GM19395 (cell line): Measurements from ENCODE around the gene SPINK9.

ENCODE experiments used
- ATAC-seq: cut with Tn5 transposase; IDR thresholded peaks from one replicate; pipeline ENCODE4 v1.9.1; 2021; ENCODE audit warnings: mild to moderate bottlenecking, moderate library complexity; ENCODE audit not compliant: unreplicated experiment

The SPINK9 gene

GRCh38 chr5:148364343-148364742 is 29.0 kb downstream of the SPINK9 start:
- no peak for ATAC-seq

GRCh38 chr5:148368299-148368698 is 32.9 kb downstream of the SPINK9 start:
- no peak for ATAC-seq

- ATAC-seq = no peak
These were observed 36.9 kb downstream of the SPINK9 start for GRCh38 chr5:148372166-148372725.

- ATAC-seq = no peak
These were observed 37.5 kb downstream of the SPINK9 start for GRCh38 chr5:148372893-148373292.

- peak; percentile 86 for ATAC-seq
These were observed 39.5 kb downstream of the SPINK9 start for GRCh38 chr5:148374690-148375360.

GRCh38 chr5:148376198-148376597 is 40.8 kb downstream of the SPINK9 start:
- no peak for ATAC-seq

GRCh38 chr5:148378670-148379069 is 43.3 kb downstream of the SPINK9 start:
- ATAC-seq = no peak

- no peak for ATAC-seq
These were observed 44.0 kb downstream of the SPINK9 start for GRCh38 chr5:148379340-148379739.

GRCh38 chr5:148381906-148382305 is 46.5 kb downstream of the SPINK9 start:
- no peak for ATAC-seq

GRCh38 chr5:148382961-148383360 is 47.6 kb downstream of the SPINK9 start:
- ATAC-seq = no peak

GRCh38 chr5:148383564-148384379 is 48.4 kb downstream of the SPINK9 start, which contains the start of gene FBXO38:
FBXO38 (plus strand) TSS chr5:148383958; CDS start chr5:148394777, 10,819 bp downstream.
- ATAC-seq = peak; percentile 99

GRCh38 chr5:148384380-148384737 is 49.0 kb downstream of the SPINK9 start:
- peak; percentile 30 for ATAC-seq

- ATAC-seq = no peak
These were observed 49.7 kb downstream of the SPINK9 start for GRCh38 chr5:148385094-148385493.

- ATAC-seq = no peak
These were observed 50.7 kb downstream of the SPINK9 start for GRCh38 chr5:148386041-148386440.

GRCh38 chr5:148387325-148387724 is 52.0 kb downstream of the SPINK9 start:
- no peak for ATAC-seq

GRCh38 chr5:148388696-148389095 is 53.3 kb downstream of the SPINK9 start:
- ATAC-seq = peak; percentile 28
